Measurements from ENCODE around the gene GSC2.
"Not testable (repeated sequence)": the region's sequence is repeated elsewhere in the genome, so short reads cannot be mapped to it uniquely, and the experiment has no call there.

The GSC2 gene

DNA sequence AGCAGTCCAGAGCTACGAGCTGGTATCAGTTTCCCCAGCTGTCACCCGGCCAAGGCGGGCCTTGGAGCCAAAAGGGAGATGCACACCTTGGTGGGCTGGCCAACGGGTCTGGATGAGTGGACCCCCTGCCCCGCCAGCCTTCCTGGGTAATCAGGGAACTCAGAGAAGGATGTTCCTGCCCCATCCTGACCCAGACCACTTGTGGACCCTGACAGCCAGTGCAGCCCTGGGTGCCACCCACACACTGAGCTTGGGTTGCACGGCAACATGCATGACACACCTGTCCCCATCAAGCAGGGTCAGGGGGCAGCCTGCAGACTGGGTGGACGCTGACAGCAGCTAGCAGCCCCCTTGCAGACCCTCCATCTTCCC, 19.8 kb upstream of the GSC2 start:
- ChIA-PET CTCF (interaction anchor here (1.2 to 2.9 kb wide), 2 partner anchors 10 to 26 kb away, joined by 4 to 9 read pairs; partner anchors contain the start of gene ESS2), POLR2A (no interaction called here)
- DNase-seq (ENCODE audit: extremely low spot score), result no peak
- TF ChIP-seq, protein P1, sequence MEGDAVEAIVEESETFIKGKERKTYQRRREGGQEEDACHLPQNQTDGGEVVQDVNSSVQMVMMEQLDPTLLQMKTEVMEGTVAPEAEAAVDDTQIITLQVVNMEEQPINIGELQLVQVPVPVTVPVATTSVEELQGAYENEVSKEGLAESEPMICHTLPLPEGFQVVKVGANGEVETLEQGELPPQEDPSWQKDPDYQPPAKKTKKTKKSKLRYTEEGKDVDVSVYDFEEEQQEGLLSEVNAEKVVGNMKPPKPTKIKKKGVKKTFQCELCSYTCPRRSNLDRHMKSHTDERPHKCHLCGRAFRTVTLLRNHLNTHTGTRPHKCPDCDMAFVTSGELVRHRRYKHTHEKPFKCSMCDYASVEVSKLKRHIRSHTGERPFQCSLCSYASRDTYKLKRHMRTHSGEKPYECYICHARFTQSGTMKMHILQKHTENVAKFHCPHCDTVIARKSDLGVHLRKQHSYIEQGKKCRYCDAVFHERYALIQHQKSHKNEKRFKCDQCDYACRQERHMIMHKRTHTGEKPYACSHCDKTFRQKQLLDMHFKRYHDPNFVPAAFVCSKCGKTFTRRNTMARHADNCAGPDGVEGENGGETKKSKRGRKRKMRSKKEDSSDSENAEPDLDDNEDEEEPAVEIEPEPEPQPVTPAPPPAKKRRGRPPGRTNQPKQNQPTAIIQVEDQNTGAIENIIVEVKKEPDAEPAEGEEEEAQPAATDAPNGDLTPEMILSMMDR (IDR thresholded peaks at IDR 0.05; ENCODE audit: control extremely low read depth, extremely low read depth, low read depth, missing control alignments), result no peak

DNA sequence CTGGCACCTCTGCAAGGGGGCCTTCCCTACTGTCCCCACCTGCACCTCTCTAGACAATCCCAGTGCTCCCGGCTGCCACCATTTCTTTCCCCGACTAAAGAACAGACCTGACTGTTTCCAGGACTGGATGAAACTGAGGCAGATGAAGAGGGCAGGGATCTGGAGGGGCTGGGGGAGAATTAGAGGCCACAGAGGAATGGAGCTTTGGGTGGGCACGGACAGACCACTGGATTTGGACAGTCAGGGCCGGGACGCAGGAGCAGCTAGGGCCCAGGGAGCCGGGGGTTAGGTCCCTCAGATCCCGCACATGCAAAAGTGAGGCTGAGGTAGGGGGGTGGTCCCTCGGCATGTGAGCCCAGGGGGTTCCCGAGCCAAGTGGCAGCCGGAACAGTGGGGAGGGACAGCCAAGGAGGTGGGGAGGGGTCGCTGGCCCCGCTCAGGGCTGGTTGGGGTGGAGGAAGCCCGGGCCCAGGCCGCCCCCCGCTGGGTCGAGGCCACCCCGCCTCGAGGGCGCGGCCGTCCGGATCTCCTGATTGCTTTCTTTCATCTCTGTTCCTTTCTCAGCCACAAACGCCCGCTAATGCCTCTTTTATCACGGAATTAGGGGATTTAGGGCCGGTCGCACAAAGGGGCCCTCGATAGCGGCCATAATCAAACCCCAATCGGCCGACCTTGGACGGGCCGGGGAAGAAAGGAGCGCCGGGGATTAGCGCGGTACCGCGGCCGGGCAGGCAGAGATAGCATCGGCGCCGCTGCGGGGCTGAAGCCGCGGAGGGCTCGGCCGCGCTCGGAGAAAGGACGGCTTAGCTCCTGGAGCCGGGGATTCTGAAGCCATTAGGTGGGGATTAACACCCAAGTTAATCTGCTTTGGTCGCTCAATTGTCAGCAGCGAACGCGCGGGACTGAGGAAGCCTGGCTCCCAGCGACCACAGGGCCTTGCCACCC, 19.2 kb upstream of the GSC2 start:
- POLR2A ChIA-PET, result no interaction called here
- CTCF ChIA-PET, result interaction anchor here (1.2 to 2.9 kb wide), 2 partner anchors 10 to 25 kb away, joined by 4 to 9 read pairs; partner anchors contain the start of gene ESS2
- TF ChIP-seq, protein P1 (IDR thresholded peaks at IDR 0.05; ENCODE audit: control extremely low read depth, extremely low read depth, low read depth, missing control alignments), result no peak
- DNase-seq (ENCODE audit: extremely low spot score), result no peak

DNA sequence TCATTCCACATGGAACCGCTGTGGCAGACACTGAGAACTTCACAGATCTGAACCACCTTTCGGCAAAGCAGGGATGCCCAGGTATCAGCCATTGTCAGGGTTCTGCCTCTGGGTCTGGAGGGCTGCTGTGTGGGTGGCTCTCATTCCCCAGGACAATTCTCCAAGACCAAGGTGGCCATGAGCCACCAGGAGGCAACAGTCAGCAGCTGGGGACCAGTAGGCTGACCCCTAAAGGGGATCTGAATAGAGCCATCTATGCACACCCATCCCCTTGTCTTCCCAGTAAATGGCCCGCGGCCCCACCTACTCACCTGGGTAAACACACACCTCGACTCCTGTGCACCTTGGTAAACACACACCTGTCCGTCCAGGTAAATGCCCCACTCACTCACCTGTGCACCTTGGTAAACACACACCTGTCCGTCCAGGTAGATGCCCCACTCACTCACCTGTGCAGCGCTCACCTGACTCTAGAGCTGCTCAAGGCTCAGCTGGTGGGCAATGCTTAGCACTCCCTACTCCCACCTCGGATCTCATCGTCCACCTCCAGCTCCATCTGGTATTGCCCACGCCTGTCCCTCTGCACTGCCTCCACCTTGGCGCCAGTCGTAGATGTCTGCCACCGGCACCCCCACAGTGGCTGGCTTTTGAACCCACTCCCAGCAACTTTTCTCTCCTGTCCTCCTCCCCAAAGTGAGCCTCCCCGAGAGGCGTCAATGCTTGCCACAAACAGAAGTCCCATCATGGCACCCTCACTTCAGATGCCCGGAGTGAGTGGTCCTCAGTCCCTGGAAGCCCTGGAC, 18.2 kb upstream of the GSC2 start:
- ChIA-PET CTCF (interaction anchor here (1.5 to 2.9 kb wide), 2 partner anchors 11 to 24 kb away, joined by 6 to 9 read pairs; partner anchors contain the start of genes ESS2 and SLC25A1), POLR2A (no interaction called here)

DNA sequence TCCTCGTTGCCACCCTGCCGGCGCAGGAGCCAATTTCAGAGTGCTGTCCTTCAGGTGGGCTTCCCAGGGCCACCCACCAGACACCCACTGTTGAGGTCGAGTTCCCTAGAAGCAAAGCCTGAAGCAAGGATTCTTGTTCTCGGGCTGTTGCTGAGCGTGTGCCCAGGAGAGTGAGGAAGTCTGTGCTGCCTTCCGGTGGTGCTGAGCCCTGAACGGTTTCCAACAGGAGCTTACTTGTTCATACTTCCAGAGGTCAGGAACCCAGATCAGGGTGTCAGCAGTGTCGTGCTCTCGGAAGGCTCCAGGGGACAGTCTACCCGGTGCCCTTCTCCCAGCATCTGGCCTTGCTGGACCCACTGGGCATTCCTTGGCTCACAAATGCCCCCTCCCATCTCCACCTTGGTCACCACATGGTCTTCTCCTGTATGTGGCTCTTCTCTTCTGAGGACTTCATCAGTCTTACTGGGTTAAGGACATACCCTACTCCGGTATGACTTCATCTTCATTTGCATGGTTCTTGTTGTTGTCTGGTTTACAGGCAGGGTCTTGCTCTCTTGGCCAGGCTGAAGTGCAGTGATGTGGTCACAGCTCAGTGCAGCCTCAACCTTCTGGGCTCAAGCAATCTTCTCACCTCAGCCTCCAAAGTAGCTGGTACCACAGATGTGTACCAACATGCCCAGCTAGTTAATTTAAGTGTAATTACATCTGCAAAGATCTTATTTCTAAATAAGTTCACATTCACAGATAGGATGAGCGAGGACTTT, 17.2 kb upstream of the GSC2 start:
- no peak for DNase-seq (ENCODE audit: extremely low spot score)
- TF ChIP-seq, protein P1 (IDR thresholded peaks at IDR 0.05; ENCODE audit: control extremely low read depth, extremely low read depth, low read depth, missing control alignments), result no peak
- ChIA-PET POLR2A (no interaction called here), CTCF (interaction anchor here (1.5 to 2.9 kb wide), 2 partner anchors 12 to 23 kb away, joined by 6 to 9 read pairs; partner anchors contain the start of genes ESS2 and SLC25A1)

More for the DNA sequence above, 18.2 kb upstream of the GSC2 start:
- no peak for DNase-seq (ENCODE audit: extremely low spot score)
- TF ChIP-seq, protein P1 (IDR thresholded peaks at IDR 0.05; ENCODE audit: control extremely low read depth, extremely low read depth, low read depth, missing control alignments), result no peak

DNA sequence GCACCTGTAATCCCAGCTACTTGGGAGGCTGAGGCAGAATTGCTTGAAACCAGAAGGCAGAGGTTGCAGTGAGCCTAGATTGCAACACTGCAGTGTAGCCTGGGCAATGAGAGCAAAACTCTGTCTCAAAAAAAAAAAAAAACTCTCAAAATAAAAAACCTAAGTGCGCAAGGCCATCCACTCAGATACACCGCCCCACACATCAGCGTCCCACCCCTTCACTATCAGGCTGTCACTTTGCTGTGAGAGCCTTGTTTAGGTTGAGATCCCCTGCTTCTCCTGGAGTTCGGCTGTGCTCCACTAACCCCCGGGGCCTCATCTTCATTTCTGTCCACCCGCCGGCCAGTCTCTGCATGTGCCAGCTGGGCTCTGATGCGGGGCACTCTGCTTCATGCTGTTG, 16.3 kb upstream of the GSC2 start:
- ChIA-PET CTCF (no interaction called here), POLR2A (no interaction called here)
- TF ChIP-seq, protein P1 (IDR thresholded peaks at IDR 0.05; ENCODE audit: control extremely low read depth, extremely low read depth, low read depth, missing control alignments), result no peak
- DNase-seq (ENCODE audit: extremely low spot score), result no peak

DNA sequence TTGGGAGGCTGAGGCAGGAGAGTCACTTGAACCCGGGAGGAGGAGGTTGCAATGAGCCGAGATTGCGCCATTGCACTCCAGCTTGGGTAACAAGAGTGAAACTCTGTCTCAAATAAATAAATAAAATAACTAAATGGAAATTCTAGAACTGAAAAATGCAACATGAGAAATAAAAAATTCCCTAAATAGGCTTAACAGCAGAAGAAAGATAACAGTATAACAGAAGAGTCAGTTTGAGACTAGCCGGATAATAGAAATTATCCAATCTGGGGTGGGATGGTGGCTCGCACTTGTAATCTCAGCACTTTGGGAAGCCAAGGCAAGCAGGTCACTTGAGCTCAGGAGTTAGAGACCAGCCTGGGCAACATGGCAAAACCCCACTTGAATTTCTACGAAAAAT, 14.3 kb upstream of the GSC2 start:
- ChIA-PET POLR2A (no interaction called here), CTCF (no interaction called here)
- DNase-seq (ENCODE audit: extremely low spot score), result no peak
- TF ChIP-seq, protein P1 (IDR thresholded peaks at IDR 0.05; ENCODE audit: control extremely low read depth, extremely low read depth, low read depth, missing control alignments), result no peak

DNA sequence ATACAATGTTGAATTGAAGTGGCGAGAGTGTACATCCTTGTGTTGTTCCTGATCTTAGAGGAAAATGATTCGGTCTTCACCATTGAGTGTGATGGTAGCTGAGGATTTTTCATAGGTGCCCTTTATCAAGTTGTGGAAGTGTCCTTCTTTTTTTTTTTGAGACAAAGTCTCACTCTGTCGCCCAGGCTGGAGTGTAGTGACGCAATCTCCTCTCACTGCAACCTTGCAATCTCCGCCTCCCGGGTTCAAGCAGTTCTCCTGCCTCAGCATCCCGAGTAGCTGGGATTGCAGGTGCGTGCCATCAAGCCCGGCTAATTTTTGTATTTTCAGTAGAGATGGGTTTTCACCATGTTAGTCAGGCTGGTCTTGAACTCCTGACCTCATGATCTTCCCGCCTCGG, 8.6 kb upstream of the GSC2 start:
- ChIA-PET POLR2A (interaction anchor here (0.7 kb wide), 1 partner anchor 35 kb away, joined by 5 read pairs; no protein-coding TSS in a partner anchor), CTCF (interaction anchor here (1.0 to 2.1 kb wide), 3 partner anchors 21 to 472 kb away, joined by 3 to 6 read pairs (median 5); partner anchors contain the start of gene SLC25A1)
- not testable (repeated sequence) for DNase-seq (ENCODE audit: extremely low spot score)

DNA sequence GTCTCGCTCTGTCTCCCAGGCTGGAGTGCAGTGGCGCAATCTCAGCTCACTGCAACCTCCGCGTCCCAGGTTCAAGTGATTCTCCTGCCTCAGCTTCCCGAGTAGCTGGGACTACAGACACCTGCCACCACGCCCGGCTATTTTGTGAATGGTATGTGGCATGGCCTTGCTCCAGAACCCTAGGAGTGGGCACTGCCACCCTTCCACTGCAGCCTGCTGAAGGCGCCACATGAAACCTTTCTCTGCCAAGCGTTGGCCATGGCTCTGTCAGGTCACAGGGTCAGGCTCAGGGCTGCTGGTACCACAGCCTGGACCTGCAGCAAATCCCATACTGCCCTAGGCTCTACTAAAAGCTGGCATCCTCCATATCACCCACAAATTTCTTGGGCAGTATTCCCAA, 6.0 kb upstream of the GSC2 start:
- DNase-seq (ENCODE audit: extremely low spot score); POLR2A ChIA-PET: not testable (repeated sequence)
- CTCF ChIA-PET, result interaction anchor here (0.9 to 4.1 kb wide), 3 partner anchors 11 to 474 kb away, joined by 3 to 39 read pairs (median 6); partner anchors contain the start of genes ESS2 and SLC25A1

Data from GM10248 (cell line).